ENCODE data around the gene NLGN1.

The NLGN1 gene

GRCh38 chr3:173725507-173725906 is 328.0 kb downstream of the NLGN1 start:
- H2BK5ac ChIP-seq (ENCODE audit: low read depth, low read length, poor library complexity): no peak overlapping the region
- no peaks in the 10 kb centered on the region for H3K9me3 ChIP-seq (ENCODE audit: insufficient read depth, low read depth, low read length)

GRCh38 chr3:173730391-173730790 is 332.8 kb downstream of the NLGN1 start:
- H3K27ac ChIP-seq (ENCODE audit: low read depth, low read length): no peak overlapping the region
- H4K12ac ChIP-seq (ENCODE audit: low read depth, low read length): no peak overlapping the region
- no CpG with 5 or more reads among the region's 2 CpGs for WGBS (ENCODE audit: extremely low coverage, insufficient coverage, insufficient read length)
- no peak overlapping the region for H3K4me2 ChIP-seq (ENCODE audit: low read length)
- H3K9ac ChIP-seq (ENCODE audit: low read length): no peak overlapping the region
- H2BK12ac ChIP-seq (ENCODE audit: low read length): no peak overlapping the region
- no peaks in the 10 kb centered on the region for H3K79me2 ChIP-seq (ENCODE audit: control insufficient read depth, insufficient read depth, low read length, poor library complexity)
- H3K27me3 ChIP-seq (ENCODE audit: insufficient read depth, low read length): no peaks in the 10 kb centered on the region
- no peak overlapping the region for H2BK5ac ChIP-seq (ENCODE audit: low read depth, low read length, poor library complexity)
- no peaks in the 10 kb centered on the region for H3K36me3 ChIP-seq (ENCODE audit: control insufficient read depth in 1 of 2, insufficient read depth in 2 of 2, low read length in 2 of 2)
- no peak overlapping the region for H4K8ac ChIP-seq (ENCODE audit: low read depth, low read length)
- H3K23ac ChIP-seq (ENCODE audit: low read length): no peak overlapping the region
- H3K18ac ChIP-seq (ENCODE audit: low read length): no peak overlapping the region
- no peaks in the 10 kb centered on the region for H3K4me1 ChIP-seq (ENCODE audit: control insufficient read depth in 1 of 2, insufficient read depth in 2 of 2, low read length in 2 of 2)
- H3K14ac ChIP-seq (ENCODE audit: low read length): no peak overlapping the region
- no peak overlapping the region for H4K91ac ChIP-seq (ENCODE audit: low read depth, low read length)
- no peak for DNase-seq
- no peak overlapping the region for H3K4ac ChIP-seq (ENCODE audit: low read depth, low read length)
- H3K4me3 ChIP-seq (ENCODE audit: low read depth, low read length): no peak overlapping the region
- H2AK5ac ChIP-seq (ENCODE audit: low read length): no peak overlapping the region
- no peak overlapping the region for H2BK120ac ChIP-seq (ENCODE audit: insufficient read depth, low read length, poor library complexity)
- H2AFZ ChIP-seq (ENCODE audit: insufficient read depth, low read length, poor library complexity): no peak overlapping the region
- no peaks in the 10 kb centered on the region for H3K9me3 ChIP-seq (ENCODE audit: insufficient read depth, low read depth, low read length)
- H3K79me1 ChIP-seq (ENCODE audit: low read length): no peaks in the 10 kb centered on the region

More at GRCh38 chr3:173725507-173725906, 328.0 kb downstream of the NLGN1 start:
- Histone ChIP-seq H4K8ac (ENCODE audit: low read depth, low read length) (no peak overlapping the region), H4K91ac (ENCODE audit: low read depth, low read length) (no peak overlapping the region), H3K4me3 (ENCODE audit: low read depth, low read length) (no peak overlapping the region), H4K12ac (ENCODE audit: low read depth, low read length) (no peak overlapping the region), H3K4me1 (ENCODE audit: control insufficient read depth in 1 of 2, insufficient read depth in 2 of 2, low read length in 2 of 2) (no peaks in the 10 kb centered on the region), H3K18ac (ENCODE audit: low read length) (no peak overlapping the region), H3K23ac (ENCODE audit: low read length) (no peak overlapping the region), H3K4ac (ENCODE audit: low read depth, low read length) (no peak overlapping the region), H3K79me1 (ENCODE audit: low read length) (no peaks in the 10 kb centered on the region), H3K79me2 (ENCODE audit: control insufficient read depth, insufficient read depth, low read length, poor library complexity) (no peaks in the 10 kb centered on the region), H3K36me3 (ENCODE audit: control insufficient read depth in 1 of 2, insufficient read depth in 2 of 2, low read length in 2 of 2) (no peaks in the 10 kb centered on the region), H3K9ac (ENCODE audit: low read length) (no peak overlapping the region), H3K14ac (ENCODE audit: low read length) (no peak overlapping the region), H2BK12ac (ENCODE audit: low read length) (no peak overlapping the region), H2AK5ac (ENCODE audit: low read length) (no peak overlapping the region), H3K27ac (ENCODE audit: low read depth, low read length) (no peak overlapping the region), H2BK120ac (ENCODE audit: insufficient read depth, low read length, poor library complexity) (no peak overlapping the region), H2AFZ (ENCODE audit: insufficient read depth, low read length, poor library complexity) (no peak overlapping the region), H3K4me2 (ENCODE audit: low read length) (no peak overlapping the region), H3K27me3 (ENCODE audit: insufficient read depth, low read length) (no peaks in the 10 kb centered on the region)
- no peak for DNase-seq
- WGBS (ENCODE audit: extremely low coverage, insufficient coverage, insufficient read length): no CpG with 5 or more reads among the region's 3 CpGs

- Histone ChIP-seq H2BK5ac (ENCODE audit: low read depth, low read length, poor library complexity) (no peak overlapping the region), H3K23ac (ENCODE audit: low read length) (no peak overlapping the region)
These were observed 334.7 kb downstream of the NLGN1 start for GRCh38 chr3:173732237-173732636.

GRCh38 chr3:173733029-173733652 is 335.6 kb downstream of the NLGN1 start:
- Histone ChIP-seq H3K36me3 (ENCODE audit: control insufficient read depth in 1 of 2, insufficient read depth in 2 of 2, low read length in 2 of 2) (no peaks in the 10 kb centered on the region), H3K27ac (ENCODE audit: low read depth, low read length) (no peak overlapping the region), H4K12ac (ENCODE audit: low read depth, low read length) (no peak overlapping the region), H3K4ac (ENCODE audit: low read depth, low read length) (no peak overlapping the region), H2BK12ac (ENCODE audit: low read length) (no peak overlapping the region), H3K79me1 (ENCODE audit: low read length) (no peaks in the 10 kb centered on the region), H3K9me3 (ENCODE audit: insufficient read depth, low read depth, low read length) (no peaks in the 10 kb centered on the region), H3K4me2 (ENCODE audit: low read length) (no peak overlapping the region), H4K91ac (ENCODE audit: low read depth, low read length) (no peak overlapping the region), H3K79me2 (ENCODE audit: control insufficient read depth, insufficient read depth, low read length, poor library complexity) (no peaks in the 10 kb centered on the region), H3K9ac (ENCODE audit: low read length) (no peak overlapping the region), H3K14ac (ENCODE audit: low read length) (no peak overlapping the region), H3K18ac (ENCODE audit: low read length) (no peak overlapping the region), H4K8ac (ENCODE audit: low read depth, low read length) (no peak overlapping the region), H3K23ac (ENCODE audit: low read length) (no peak overlapping the region), H3K27me3 (ENCODE audit: insufficient read depth, low read length) (no peaks in the 10 kb centered on the region), H3K4me3 (ENCODE audit: low read depth, low read length) (no peak overlapping the region), H2BK120ac (ENCODE audit: insufficient read depth, low read length, poor library complexity) (no peak overlapping the region), H3K4me1 (ENCODE audit: control insufficient read depth in 1 of 2, insufficient read depth in 2 of 2, low read length in 2 of 2) (no peaks in the 10 kb centered on the region), H2AFZ (ENCODE audit: insufficient read depth, low read length, poor library complexity) (no peak overlapping the region), H2AK5ac (ENCODE audit: low read length) (no peak overlapping the region), H2BK5ac (ENCODE audit: low read depth, low read length, poor library complexity) (no peak overlapping the region)
- DNase-seq: peak; percentile 16 to 61
- no CpG with 5 or more reads among the region's 1 CpG for WGBS (ENCODE audit: extremely low coverage, insufficient coverage, insufficient read length)

More at GRCh38 chr3:173732237-173732636, 334.7 kb downstream of the NLGN1 start:
- Histone ChIP-seq H2AFZ (ENCODE audit: insufficient read depth, low read length, poor library complexity) (no peak overlapping the region), H3K27me3 (ENCODE audit: insufficient read depth, low read length) (no peaks in the 10 kb centered on the region), H3K4me1 (ENCODE audit: control insufficient read depth in 1 of 2, insufficient read depth in 2 of 2, low read length in 2 of 2) (no peaks in the 10 kb centered on the region), H3K27ac (ENCODE audit: low read depth, low read length) (no peak overlapping the region), H3K9me3 (ENCODE audit: insufficient read depth, low read depth, low read length) (no peaks in the 10 kb centered on the region), H3K9ac (ENCODE audit: low read length) (no peak overlapping the region), H2AK5ac (ENCODE audit: low read length) (no peak overlapping the region), H3K79me1 (ENCODE audit: low read length) (no peaks in the 10 kb centered on the region), H3K4me3 (ENCODE audit: low read depth, low read length) (no peak overlapping the region), H3K36me3 (ENCODE audit: control insufficient read depth in 1 of 2, insufficient read depth in 2 of 2, low read length in 2 of 2) (no peaks in the 10 kb centered on the region), H3K14ac (ENCODE audit: low read length) (no peak overlapping the region), H3K4me2 (ENCODE audit: low read length) (no peak overlapping the region), H3K4ac (ENCODE audit: low read depth, low read length) (no peak overlapping the region), H3K18ac (ENCODE audit: low read length) (no peak overlapping the region), H2BK12ac (ENCODE audit: low read length) (no peak overlapping the region), H4K12ac (ENCODE audit: low read depth, low read length) (no peak overlapping the region), H4K91ac (ENCODE audit: low read depth, low read length) (no peak overlapping the region), H4K8ac (ENCODE audit: low read depth, low read length) (no peak overlapping the region), H3K79me2 (ENCODE audit: control insufficient read depth, insufficient read depth, low read length, poor library complexity) (no peaks in the 10 kb centered on the region), H2BK120ac (ENCODE audit: insufficient read depth, low read length, poor library complexity) (no peak overlapping the region)
- WGBS (ENCODE audit: extremely low coverage, insufficient coverage, insufficient read length): no CpG with 5 or more reads among the region's 4 CpGs
- DNase-seq: no peak
